H1 (cell line): ENCODE measurements around the gene FAM234A. TPM values are rescaled to one million over a fixed set of nuclear protein-coding genes. Genes with fewer than 3 reads are reported as not detected.

Experiments
- CTCF ChIA-PET: fragments of 300-600 bp; sonication (Branson Sonifier 250); formaldehyde crosslinking; loops from one replicate; lab custom pipeline; 2021; ENCODE audit not compliant: partially characterized antibody; lab: Charles Lee
- POLR2A ChIA-PET: fragments of 300-600 bp; sonication (Branson Sonifier 250); formaldehyde crosslinking; loops from one replicate; lab custom pipeline; 2021; ENCODE audit warnings: inconsistent platforms; ENCODE audit not compliant: partially characterized antibody; lab: Charles Lee
- DNase-seq, 2 experiments: peaks; one replicate each; pipeline versions ENCODE4 v3.0.0 to v3.0.0-alpha.2; 2010 to 2022; ENCODE audit warnings: low spot score in 2 of 2, low read depth in 1 of 2, mixed read lengths in 1 of 2
- FAIRE-seq: peaks from 2 replicates; lab custom pipeline; 2011; peaks lifted over from hg19 to GRCh38; lab: Jason Lieb, UNC
- H2AFZ ChIP-seq: 2 replicates; pipeline ENCODE4 v1.8.1; 2012; ENCODE audit warnings: low read length, inconsistent platforms
- H2AK5ac ChIP-seq: 2 replicates; pipeline ENCODE4 v1.6.1; 2013; ENCODE audit warnings: low read depth, low read length
- H2BK120ac ChIP-seq: replicated peaks from 2 replicates; pipeline ENCODE3; 2013; ENCODE audit warnings: low read depth, low read length, inconsistent platforms
- H2BK12ac ChIP-seq: 2 replicates; pipeline ENCODE4 v1.6.1; 2013; ENCODE audit warnings: low read depth, low read length
- H2BK15ac ChIP-seq: 2 replicates; pipeline ENCODE4 v1.6.1; 2013; ENCODE audit warnings: low read length
- H2BK20ac ChIP-seq: 2 replicates; pipeline ENCODE4 v1.6.1; 2013; ENCODE audit warnings: low read length
- H2BK5ac ChIP-seq: 2 replicates; pipeline ENCODE4 v1.6.1; 2013; ENCODE audit warnings: low read depth, low read length
- H3K14ac ChIP-seq: 2 replicates; pipeline ENCODE4 v1.6.1; 2013; ENCODE audit warnings: inconsistent platforms; ENCODE audit not compliant: insufficient read length
- H3K18ac ChIP-seq: 2 replicates; pipeline ENCODE4 v1.6.1; 2013; ENCODE audit warnings: low read length; ENCODE audit errors: extremely low read depth
- H3K23ac ChIP-seq: 2 replicates; pipeline ENCODE4 v1.6.1; 2013; ENCODE audit warnings: inconsistent platforms; ENCODE audit not compliant: insufficient read length
- H3K23me2 ChIP-seq: 2 replicates; pipeline ENCODE4 v1.6.1; 2013; ENCODE audit warnings: low read depth, low read length
- H3K27ac ChIP-seq: 2 replicates; pipeline ENCODE4 v1.6.1; 2011; ENCODE audit warnings: low read depth, low read length, inconsistent platforms
- H3K27me3 ChIP-seq, 4 experiments: replicated peaks in 1 of 4; 1 replicate in 1 of 4; 2 replicates in 3 of 4; pipeline versions ENCODE4 v1.6.1 to v1.8.1; 2011 to 2013; ENCODE audit warnings: low read length in 3 of 4, mild to moderate bottlenecking in 3 of 4, inconsistent platforms in 2 of 4, mixed read lengths in 2 of 4, moderate library complexity in 1 of 4; ENCODE audit not compliant: control insufficient read depth in 3 of 4, insufficient read depth in 3 of 4; ENCODE audit errors: extremely low read depth in 1 of 4
- H3K36me3 ChIP-seq, 4 experiments: 2 replicates each; pipeline versions ENCODE4 v1.6.1 to v1.8.1; 2011 to 2013; ENCODE audit warnings: mild to moderate bottlenecking in 4 of 4, low read length in 3 of 4, moderate library complexity in 2 of 4, control low read depth in 1 of 4, inconsistent platforms in 1 of 4; ENCODE audit not compliant: insufficient read depth in 4 of 4, control insufficient read depth in 2 of 4
- H3K4ac ChIP-seq: replicated peaks from 2 replicates; pipeline ENCODE3; 2013; ENCODE audit warnings: low read length, low read depth, mixed read lengths, inconsistent platforms; ENCODE audit not compliant: insufficient read length
- H3K4me1 ChIP-seq, 4 experiments: replicated peaks in 1 of 4; 1 replicate in 1 of 4; 2 replicates in 3 of 4; pipeline versions ENCODE4 v1.6.1 to v1.8.1; 2011 to 2013; ENCODE audit warnings: low read length in 3 of 4, inconsistent platforms in 2 of 4, mixed read lengths in 1 of 4; ENCODE audit not compliant: insufficient read depth in 4 of 4, control insufficient read depth in 3 of 4
- H3K4me2 ChIP-seq, 2 experiments: 2 replicates each; pipeline versions ENCODE4 v1.6.1 to v1.8.1; 2011 to 2013; ENCODE audit warnings: low read depth in 2 of 2, low read length in 2 of 2, control low read depth in 1 of 2, inconsistent platforms in 1 of 2, mild to moderate bottlenecking in 1 of 2; ENCODE audit not compliant: insufficient read depth in 1 of 2
- H3K4me3 ChIP-seq, 4 experiments: fragments of 200-600, 300-600 bp in 1 of 4; sonication (generic), shearing (Covaris generic), sonication (Bioruptor Twin) in 1 of 4; 2 replicates each; pipeline versions ENCODE4 v1.5.1 to v1.8.1; 2011 to 2016; ENCODE audit warnings: low read length in 4 of 4, low read depth in 3 of 4, control low read depth in 2 of 4, inconsistent platforms in 2 of 4, mild to moderate bottlenecking in 2 of 4, mixed read lengths in 1 of 4, moderate library complexity in 1 of 4; ENCODE audit not compliant: insufficient read depth in 2 of 4; ENCODE audit errors: extremely low read depth in 1 of 4
- H3K56ac ChIP-seq: replicated peaks from 2 replicates; pipeline ENCODE3; 2013; ENCODE audit warnings: low read depth, mild to moderate bottlenecking, mixed read lengths, low read length, inconsistent platforms; ENCODE audit not compliant: insufficient read length
- H3K79me1 ChIP-seq: 2 replicates; pipeline ENCODE4 v1.6.1; 2013; ENCODE audit warnings: low read depth, low read length, control low read depth
- H3K79me2 ChIP-seq, 2 experiments: 2 replicates each; pipeline versions ENCODE4 v1.6.1 to v1.8.1; 2012 to 2013; ENCODE audit warnings: low read length in 2 of 2, mild to moderate bottlenecking in 2 of 2, inconsistent platforms in 1 of 2; ENCODE audit not compliant: insufficient read depth in 2 of 2, control insufficient read depth in 1 of 2
- H3K9ac ChIP-seq, 4 experiments: replicated peaks in 1 of 4; 1 replicate in 1 of 4; 2 replicates in 3 of 4; pipeline versions ENCODE4 v1.6.1 to v1.8.1; 2011 to 2013; ENCODE audit warnings: low read depth in 3 of 4, low read length in 3 of 4, control low read depth in 2 of 4, mild to moderate bottlenecking in 2 of 4, moderate library complexity in 2 of 4, inconsistent platforms in 1 of 4; ENCODE audit errors: extremely low read depth in 1 of 4
- H3K9me3 ChIP-seq, 2 experiments: 2 replicates each; pipeline versions ENCODE4 v1.6.1 to v1.8.1; 2012 to 2013; ENCODE audit warnings: mild to moderate bottlenecking in 2 of 2, moderate library complexity in 2 of 2, control low read depth in 1 of 2, inconsistent platforms in 1 of 2, low read depth in 1 of 2, low read length in 1 of 2, mixed read lengths in 1 of 2; ENCODE audit not compliant: insufficient read depth in 2 of 2
- H4K20me1 ChIP-seq, 2 experiments: replicated peaks in 1 of 2; 2 replicates each; pipeline versions ENCODE3 to v1.8.1; 2011 to 2013; ENCODE audit warnings: inconsistent platforms in 2 of 2, low read length in 2 of 2, mild to moderate bottlenecking in 1 of 2; ENCODE audit not compliant: insufficient read depth in 2 of 2, control insufficient read depth in 1 of 2
- H4K5ac ChIP-seq: 2 replicates; pipeline ENCODE4 v1.6.1; 2013; ENCODE audit warnings: low read length, low read depth, mixed read lengths, inconsistent platforms; ENCODE audit not compliant: insufficient read length
- H4K8ac ChIP-seq: 2 replicates; pipeline ENCODE4 v1.8.0; 2013; ENCODE audit warnings: mild to moderate bottlenecking, moderate library complexity, low read length, inconsistent platforms; ENCODE audit not compliant: insufficient read depth; ENCODE audit errors: extremely low read depth
- H4K91ac ChIP-seq: replicated peaks from 2 replicates; pipeline ENCODE3; 2013; ENCODE audit warnings: low read length, mixed read lengths, inconsistent platforms; ENCODE audit not compliant: insufficient read length
- SIX5 ChIP-seq: IDR thresholded peaks from 2 replicates; pipeline ENCODE4 v1.6.1; 2011; ENCODE audit warnings: mild to moderate bottlenecking, low read depth, low read length
- WGBS, 2 experiments: shearing (Covaris generic) in 1 of 2; methylation state at CpG; one replicate each; pipeline versions ENCODE4 v1.1.6 to v1.1.7; 2013 to 2015; ENCODE audit warnings: low lambda C conversion rate in 2 of 2, mixed read lengths in 2 of 2, inconsistent platforms in 1 of 2, low coverage in 1 of 2, missing lambda C conversion rate in 1 of 2; ENCODE audit not compliant: insufficient replicate concordance in 2 of 2, insufficient coverage in 1 of 2, insufficient read length in 1 of 2; ENCODE audit errors: extremely low coverage in 1 of 2, missing lambda C conversion rate in 1 of 2; 5-methylcytosine and 5-hydroxymethylcytosine counted together
- polyA plus RNA-seq, 7 experiments: library from polyadenylated mRNA; depleted of rRNA in 3 of 7; stranded (reverse) in 5 of 7; unstranded in 2 of 7; fragments of >200 nt in 5 of 7; fragments of 200-250 nt in 2 of 7; gene quantifications; 1 replicate in 5 of 7; 2 replicates in 1 of 7; 4 replicates in 1 of 7; pipeline versions ENCODE4 v1.2.1 to v1.2.3, GENCODE V29; 2011 to 2013; ENCODE audit warnings: missing spikeins in 2 of 7, mixed read lengths in 2 of 7
- total RNA-seq: library from RNA; stranded (reverse); fragmentation: NEBNext Ultra II Directional; extraction: Animal tissue kit (Norgen Biotek cat#: 25700); gene quantifications from 2 replicates; pipeline ENCODE4 v1.2.1, GENCODE V29; 2021

Gene FAM234A
- total and polyA plus RNA-seq, 2 of the 8 experiments (the other 6 are each of a cell fraction or from before 2014, with no cell fraction given), result 80.6 to 104 TPM

DNA sequence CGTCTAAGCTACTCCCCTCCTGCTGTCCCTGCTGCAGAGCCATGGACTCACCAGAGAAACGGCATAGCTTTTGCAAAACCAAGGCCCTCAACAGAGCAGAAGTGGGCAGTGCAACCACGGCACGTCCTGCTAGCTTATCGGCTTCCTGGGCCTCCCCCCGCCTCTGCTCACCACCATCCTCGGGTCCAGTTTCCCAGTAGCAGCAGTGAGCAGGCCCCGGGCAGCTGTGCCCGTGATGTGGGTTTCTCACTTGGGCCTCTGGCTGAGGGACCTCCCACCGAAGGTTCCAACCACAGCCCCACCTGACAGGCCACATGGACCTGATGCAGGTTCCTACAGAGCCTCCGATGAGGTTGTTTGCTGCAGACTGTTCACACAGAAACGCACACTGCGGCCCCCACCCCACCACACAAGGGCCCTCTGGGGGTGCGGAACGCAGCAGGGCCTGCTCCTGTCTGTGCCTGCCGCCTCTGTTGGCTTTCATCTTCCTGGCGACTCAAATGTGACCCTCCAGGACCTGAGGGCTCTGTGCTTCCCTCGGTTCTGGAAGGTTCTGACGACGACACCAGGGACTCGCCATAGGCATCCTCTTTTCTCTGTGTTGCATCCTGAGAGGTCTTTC is 73.2 kb downstream of the FAM234A start:
- H2BK12ac ChIP-seq, result no peak overlapping the region
- FAIRE-seq (no peak), DNase-seq (no peak)
- no peak overlapping the region for H4K5ac ChIP-seq
- H3K4ac ChIP-seq, result no peak overlapping the region
- no peaks in the 10 kb centered on the region for H3K9me3 ChIP-seq
- H4K91ac ChIP-seq, result no peak overlapping the region
- H2AFZ ChIP-seq, result no peak overlapping the region
- H2AK5ac ChIP-seq, result no peak overlapping the region
- H4K8ac ChIP-seq, result peak overlapping the region; percentile 35; the same call in 1 of the 2 replicates
- peaks cover 3 to 14% of the 10 kb centered on the region in 2 experiments for H4K20me1 ChIP-seq
- H3K36me3 ChIP-seq, result peaks cover under 1 to 21% (median 7%) of the 10 kb centered on the region in 4 experiments; a peak in 6 of 8 replicates
- H3K23me2 ChIP-seq, result 0 out of 2 replicates have a peak, but pooled peaks cover 2% of the 10 kb centered on the region
- ChIA-PET POLR2A (interaction anchor here (0.6 to 1.8 kb wide), 3 partner anchors 41 to 170 kb away, joined by 3 to 4 read pairs (median 3); no protein-coding TSS in a partner anchor), CTCF (interaction anchor here (0.7 to 6.0 kb wide), 4 partner anchors 8 to 1444 kb away, joined by 3 to 46 read pairs (median 4); no protein-coding TSS in a partner anchor)
- H3K4me1 ChIP-seq, result no peaks in the 10 kb centered on the region
- no peaks in the 10 kb centered on the region for H3K79me2 ChIP-seq
- H3K79me1 ChIP-seq, result no peaks in the 10 kb centered on the region; the same call in 1 of the 2 replicates
- no peak overlapping the region for H3K56ac ChIP-seq
- no peak overlapping the region for H2BK5ac ChIP-seq
- no peak overlapping the region for H3K4me2 ChIP-seq
- no peak overlapping the region for H2BK120ac ChIP-seq
- no peak overlapping the region for H3K23ac ChIP-seq
- H3K4me3 ChIP-seq, result no peak overlapping the region
- WGBS, 2 experiments, result 94% methylated on average over 20 of the region's 21 CpGs; no CpG with 5 or more reads in 1 of the 2 experiments
- no peak overlapping the region for H3K14ac ChIP-seq
- H3K18ac ChIP-seq, result no peak overlapping the region
- no peak overlapping the region for H3K27ac ChIP-seq
- no peak overlapping the region for H2BK20ac ChIP-seq
- no peak overlapping the region for H3K9ac ChIP-seq
- no peak overlapping the region for H2BK15ac ChIP-seq
- H3K27me3 ChIP-seq, result no peaks in the 10 kb centered on the region
- no peak for TF ChIP-seq SIX5
